ENCODE measurements around the gene RABEPK.
"Not testable (repeated sequence)": the region's sequence is repeated elsewhere in the genome, so short reads cannot be mapped to it uniquely, and the experiment has no call there.

RABEPK gene

GRCh38 chr9:125246261-125246667, 45.9 kb downstream of the RABEPK start:
- no peak for DNase-seq (ENCODE audit: low spot score)

- DNase-seq (ENCODE audit: low spot score) = no peak
Observed at GRCh38 chr9:125254231-125254630, 53.9 kb downstream of the RABEPK start.

GRCh38 chr9:125255781-125256391, 55.5 kb downstream of the RABEPK start:
- peak; percentile 65 for DNase-seq (ENCODE audit: low spot score)

- no peak for DNase-seq (ENCODE audit: low spot score)
Observed at GRCh38 chr9:125258160-125258785, 57.9 kb downstream of the RABEPK start.

GRCh38 chr9:125258832-125259534, 58.6 kb downstream of the RABEPK start:
- no peak for DNase-seq (ENCODE audit: low spot score)

- no peak for DNase-seq (ENCODE audit: low spot score)
Observed at GRCh38 chr9:125260561-125260960, 60.2 kb downstream of the RABEPK start.

GRCh38 chr9:125261501-125262293, 61.4 kb downstream of the RABEPK start, which contains the start of gene GAPVD1:
Gene GAPVD1 (plus strand): TSS chr9:125261826. CDS start chr9:125298922, 37,096 bp downstream.
- DNase-seq (ENCODE audit: low spot score) = peak; percentile 90

- peak; percentile 61 for DNase-seq (ENCODE audit: low spot score)
Observed at GRCh38 chr9:125262294-125262991, 62.1 kb downstream of the RABEPK start.

GRCh38 chr9:125264068-125264467, 63.7 kb downstream of the RABEPK start:
- not testable (repeated sequence) for DNase-seq (ENCODE audit: low spot score)

- no peak for DNase-seq (ENCODE audit: low spot score)
Observed at GRCh38 chr9:125268394-125269013, 68.2 kb downstream of the RABEPK start.

- no peak for DNase-seq (ENCODE audit: low spot score)
Observed at GRCh38 chr9:125269014-125269397, 68.7 kb downstream of the RABEPK start.

GRCh38 chr9:125271081-125271480, 70.7 kb downstream of the RABEPK start:
- no peak for DNase-seq (ENCODE audit: low spot score)

GRCh38 chr9:125272697-125273096, 72.4 kb downstream of the RABEPK start:
- DNase-seq (ENCODE audit: low spot score) = peak; percentile 7

GRCh38 chr9:125276771-125277170, 76.4 kb downstream of the RABEPK start:
- DNase-seq (ENCODE audit: low spot score) = no peak

- DNase-seq (ENCODE audit: low spot score) = no peak
Observed at GRCh38 chr9:125277411-125277810, 77.1 kb downstream of the RABEPK start.

GRCh38 chr9:125280945-125281344, 80.6 kb downstream of the RABEPK start:
- DNase-seq (ENCODE audit: low spot score) = no peak

Data from hematopoietic multipotent progenitor cell treated with erythropoietin and hydrocortisone succinate and interleukin-3 and kit ligand, for 15 days (in vitro differentiated cells).